HepG2 (cell line): ENCODE data around the gene SNRNP35. TPM values are rescaled to one million over a fixed set of nuclear protein-coding genes. Genes with fewer than 3 reads are reported as not detected.

Experiments used
- ISX ChIP-seq: sonication (generic); formaldehyde crosslinking; conservative IDR thresholded peaks from 2 replicates; pipeline ENCODE4 v1.5.0; 2020; ENCODE audit warnings: missing genetic modification reagents
- PAX8 ChIP-seq: sonication (generic); formaldehyde crosslinking; IDR thresholded peaks from 2 replicates; pipeline ENCODE4 v1.8.0; 2022; ENCODE audit warnings: mild to moderate bottlenecking, missing genetic modification reagents, borderline replicate concordance
- SAFB2 ChIP-seq: sonication (generic); formaldehyde crosslinking; IDR thresholded peaks from 2 replicates; pipeline ENCODE4 v1.5.1; 2020; ENCODE audit warnings: missing genetic modification reagents, low read depth, mild to moderate bottlenecking, borderline replicate concordance
- ZIK1 ChIP-seq: sonication (generic); formaldehyde crosslinking; IDR thresholded peaks from 2 replicates; pipeline ENCODE4 v1.5.0; 2020; ENCODE audit warnings: mild to moderate bottlenecking, low read depth, missing genetic modification reagents, borderline replicate concordance
- ZNF350 ChIP-seq: sonication (generic); formaldehyde crosslinking; IDR thresholded peaks from 2 replicates; pipeline ENCODE4 v1.4.0; 2020; ENCODE audit warnings: mild to moderate bottlenecking, low read depth, missing genetic modification reagents, borderline replicate concordance
- ZNF704 ChIP-seq: sonication (generic); formaldehyde crosslinking; IDR thresholded peaks from 2 replicates; pipeline ENCODE4 v1.8.1; 2023; ENCODE audit warnings: mild to moderate bottlenecking, inconsistent platforms, moderate library complexity, missing genetic modification reagents, borderline replicate concordance
- ZNF749 ChIP-seq: sonication (generic); formaldehyde crosslinking; IDR thresholded peaks from 2 replicates; pipeline ENCODE4 v1.8.0; 2022; ENCODE audit warnings: mild to moderate bottlenecking, missing genetic modification reagents, moderate library complexity, borderline replicate concordance
- polyA plus RNA-seq, 8 experiments: library from polyadenylated mRNA; depleted of rRNA in 3 of 8; stranded (reverse) in 7 of 8; unstranded in 1 of 8; fragments of >200 nt; fragmentation: Illumina TruSeq in 4 of 8; extraction: Trizol in 4 of 8; gene quantifications; 2 replicates each; pipeline versions ENCODE4 v1.2.1 to v1.2.3, GENCODE V29; 2011 to 2016; ENCODE audit warnings: low read depth in 4 of 8, missing spikeins in 1 of 8, mixed read lengths in 1 of 8; ENCODE audit not compliant: insufficient read depth in 1 of 8
- total RNA-seq, 5 experiments: library from RNA; depleted of rRNA; stranded (reverse); fragments of >200 nt; fragmentation: Illumina TruSeq; extraction: Trizol; gene quantifications; 2 replicates each; pipeline ENCODE4 v1.2.3, GENCODE V29; 2016; ENCODE audit warnings: low read depth in 1 of 5
- TF ChIP-seq, protein P1 (sequence below): sonication (generic); formaldehyde crosslinking; IDR thresholded peaks from 2 replicates; pipeline ENCODE4 v1.5.1; 2020; ENCODE audit warnings: mild to moderate bottlenecking, moderate library complexity, missing genetic modification reagents

The SNRNP35 gene
- total and polyA plus RNA-seq, 2 of the 13 experiments (the other 11 are each of a cell fraction or from before 2014, with no cell fraction given): 11.3 to 22.6 TPM

GRCh38 chr12:123436017-123436964, 21.6 kb upstream of the SNRNP35 start, which contains the start of gene RILPL2 (continued):
- TF ChIP-seq ZNF350 (CRISPR knock-in tag) (no peak; the same call in 1 of the 2 replicates), ISX (CRISPR knock-in tag) (no peak), ZNF704 (CRISPR knock-in tag) (peak; percentile 36; the same call in 1 of the 2 replicates), ZNF749 (CRISPR knock-in tag) (0 out of 2 replicates have a peak, but pooled peaks have one; percentile 22), ZIK1 (CRISPR knock-in tag) (peak; percentile 13; the same call in 1 of the 2 replicates), SAFB2 (CRISPR knock-in tag) (peak; percentile 42; the same call in 1 of the 2 replicates), PAX8 (CRISPR knock-in tag) (0 out of 2 replicates have a peak, but pooled peaks have one; percentile 31)
- TF ChIP-seq, protein P1, sequence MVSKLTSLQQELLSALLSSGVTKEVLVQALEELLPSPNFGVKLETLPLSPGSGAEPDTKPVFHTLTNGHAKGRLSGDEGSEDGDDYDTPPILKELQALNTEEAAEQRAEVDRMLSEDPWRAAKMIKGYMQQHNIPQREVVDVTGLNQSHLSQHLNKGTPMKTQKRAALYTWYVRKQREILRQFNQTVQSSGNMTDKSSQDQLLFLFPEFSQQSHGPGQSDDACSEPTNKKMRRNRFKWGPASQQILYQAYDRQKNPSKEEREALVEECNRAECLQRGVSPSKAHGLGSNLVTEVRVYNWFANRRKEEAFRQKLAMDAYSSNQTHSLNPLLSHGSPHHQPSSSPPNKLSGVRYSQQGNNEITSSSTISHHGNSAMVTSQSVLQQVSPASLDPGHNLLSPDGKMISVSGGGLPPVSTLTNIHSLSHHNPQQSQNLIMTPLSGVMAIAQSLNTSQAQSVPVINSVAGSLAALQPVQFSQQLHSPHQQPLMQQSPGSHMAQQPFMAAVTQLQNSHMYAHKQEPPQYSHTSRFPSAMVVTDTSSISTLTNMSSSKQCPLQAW (CRISPR knock-in tag): peak; percentile 46; the same call in 1 of the 2 replicates
